BLaER1 treated with 17β-estradiol and CSF1 and Interleukin-3, amounts not matched to agents 10 nM and 100 nM (cell line): ENCODE measurements around the gene SFRP5.

Source experiments
- H3K27ac ChIP-seq, 11 experiments: shearing (Covaris generic); formaldehyde crosslinking; 2 replicates each; pipeline ENCODE4 v1.8.1; 2022
- H3K27me3 ChIP-seq, 11 experiments: shearing (Covaris generic); formaldehyde crosslinking; 2 replicates each; pipeline ENCODE4 v1.8.1; 2022
- H3K36me3 ChIP-seq, 11 experiments: shearing (Covaris generic); formaldehyde crosslinking; 2 replicates each; pipeline ENCODE4 v1.8.1; 2022
- H3K4me1 ChIP-seq, 10 experiments: shearing (Covaris generic); formaldehyde crosslinking; 2 replicates each; pipeline ENCODE4 v1.8.1; 2022
- H3K4me2 ChIP-seq, 11 experiments: shearing (Covaris generic); formaldehyde crosslinking; 2 replicates each; pipeline ENCODE4 v1.8.1; 2022
- H3K4me3 ChIP-seq, 10 experiments: shearing (Covaris generic); formaldehyde crosslinking; 2 replicates each; pipeline ENCODE4 v1.8.1; 2022
- H3K9ac ChIP-seq, 11 experiments: shearing (Covaris generic); formaldehyde crosslinking; 2 replicates each; pipeline ENCODE4 v1.8.1; 2022
- H3K9me3 ChIP-seq, 11 experiments: shearing (Covaris generic); formaldehyde crosslinking; replicated peaks in 1 of 11; 2 replicates each; pipeline ENCODE4 v1.8.1; 2022
- H4K20me1 ChIP-seq, 11 experiments: shearing (Covaris generic); formaldehyde crosslinking; 2 replicates each; pipeline ENCODE4 v1.8.1; 2022
- Cebpa-rat ChIP-seq, 11 experiments: shearing (Covaris generic); IDR thresholded peaks; 2 replicates each; pipeline ENCODE4 v1.8.1; 2022

Gene SFRP5

GRCh38 chr10:97763947-97764346 is 7.9 kb downstream of the SFRP5 start:
- Histone ChIP-seq H3K36me3 (peaks cover 37 to 49% (median 40%) of the 10 kb centered on the region in 11 experiments), H4K20me1 (peaks cover 0 to 91% (median 36%) of the 10 kb centered on the region in 11 experiments; a peak in 16 of 22 replicates), H3K4me1 (peaks cover 0 to 41% (median 28%) of the 10 kb centered on the region in 10 experiments; a peak in 16 of 20 replicates), H3K27me3 (peaks cover under 1 to 11% (median 6%) of the 10 kb centered on the region in 11 experiments; a peak in 20 of 22 replicates), H3K9ac (peak overlapping the region in 1 of 11 experiments; percentile 17; a peak in 1 of 22 replicates), H3K9me3 (no peaks in the 10 kb centered on the region), H3K27ac (no peak overlapping the region), H3K4me3 (no peak overlapping the region), H3K4me2 (peak overlapping the region in 9 of 11 experiments; percentile 7 to 83 (median 68); a peak in 17 of 22 replicates)
- TF ChIP-seq Cebpa-rat (IDR thresholded peaks at IDR 0.05), result no peak

- Histone ChIP-seq H3K4me2 (peak overlapping the region in 8 of 11 experiments; percentile 46 to 83 (median 72); a peak in 13 of 22 replicates), H3K4me1 (peaks cover 0 to 41% (median 28%) of the 10 kb centered on the region in 10 experiments; a peak in 16 of 20 replicates), H4K20me1 (peaks cover 0 to 88% (median 35%) of the 10 kb centered on the region in 11 experiments; a peak in 16 of 22 replicates), H3K9me3 (no peaks in the 10 kb centered on the region), H3K36me3 (peaks cover 39 to 54% (median 45%) of the 10 kb centered on the region in 11 experiments), H3K27me3 (peaks cover 0 to 5% (median under 1%) of the 10 kb centered on the region in 11 experiments; a peak in 6 of 22 replicates), H3K4me3 (no peak overlapping the region), H3K9ac (no peak overlapping the region; a peak in 1 of 22 replicates), H3K27ac (no peak overlapping the region)
- no peak for TF ChIP-seq Cebpa-rat (IDR thresholded peaks at IDR 0.05)
Observed at GRCh38 chr10:97763411-97763810, 8.4 kb downstream of the SFRP5 start.

- Histone ChIP-seq H3K4me1 (peaks cover 0 to 41% (median 28%) of the 10 kb centered on the region in 10 experiments; a peak in 16 of 20 replicates), H3K4me3 (no peak overlapping the region), H3K27me3 (no peaks in the 10 kb centered on the region; a peak in 1 of 22 replicates), H3K27ac (no peak overlapping the region), H3K9ac (no peak overlapping the region; a peak in 1 of 22 replicates), H4K20me1 (peaks cover 0 to 84% (median 32%) of the 10 kb centered on the region in 11 experiments; a peak in 17 of 22 replicates), H3K36me3 (peaks cover 44 to 60% (median 51%) of the 10 kb centered on the region in 11 experiments), H3K9me3 (no peaks in the 10 kb centered on the region), H3K4me2 (peak overlapping the region in 7 of 11 experiments; percentile 52 to 83 (median 75); a peak in 12 of 22 replicates)
- no peak for TF ChIP-seq Cebpa-rat (IDR thresholded peaks at IDR 0.05)
Observed at GRCh38 chr10:97762816-97763215, 9.0 kb downstream of the SFRP5 start.

- TF ChIP-seq Cebpa-rat (IDR thresholded peaks at IDR 0.05), result no peak
- H4K20me1 ChIP-seq, result peaks cover 0 to 84% (median 32%) of the 10 kb centered on the region in 11 experiments; a peak in 17 of 22 replicates
- H3K4me1 ChIP-seq, result peaks cover 0 to 41% (median 28%) of the 10 kb centered on the region in 10 experiments; a peak in 16 of 20 replicates
- H3K9me3 ChIP-seq, result no peaks in the 10 kb centered on the region
- no peak overlapping the region for H3K4me3 ChIP-seq
- H3K9ac ChIP-seq, result no peak overlapping the region
- no peak overlapping the region for H3K27ac ChIP-seq
- no peak overlapping the region for H3K4me2 ChIP-seq
- H3K36me3 ChIP-seq, result peaks cover 51 to 68% (median 58%) of the 10 kb centered on the region in 11 experiments
- no peaks in the 10 kb centered on the region for H3K27me3 ChIP-seq
Observed at GRCh38 chr10:97762056-97762455, 9.7 kb downstream of the SFRP5 start.

- no peak overlapping the region for H3K4me3 ChIP-seq
- TF ChIP-seq Cebpa-rat (IDR thresholded peaks at IDR 0.05), result no peak
- no peak overlapping the region for H3K4me2 ChIP-seq
- no peaks in the 10 kb centered on the region for H3K27me3 ChIP-seq
- H3K36me3 ChIP-seq, result peaks cover 58 to 70% (median 65%) of the 10 kb centered on the region in 11 experiments
- peaks cover 0 to 84% (median 38%) of the 10 kb centered on the region in 11 experiments; a peak in 18 of 22 replicates for H4K20me1 ChIP-seq
- no peak overlapping the region for H3K9ac ChIP-seq
- H3K4me1 ChIP-seq, result peaks cover 0 to 41% (median 28%) of the 10 kb centered on the region in 10 experiments; a peak in 16 of 20 replicates
- no peaks in the 10 kb centered on the region for H3K9me3 ChIP-seq
- H3K27ac ChIP-seq, result no peak overlapping the region
Observed at GRCh38 chr10:97761331-97761865, 10.4 kb downstream of the SFRP5 start.

GRCh38 chr10:97760461-97761257 is 11.1 kb downstream of the SFRP5 start:
- Histone ChIP-seq H3K27me3 (no peaks in the 10 kb centered on the region), H3K9me3 (no peaks in the 10 kb centered on the region), H3K4me2 (no peak overlapping the region), H3K4me1 (peaks cover 0 to 38% (median 28%) of the 10 kb centered on the region in 10 experiments; a peak in 16 of 20 replicates), H4K20me1 (peaks cover 0 to 86% (median 45%) of the 10 kb centered on the region in 11 experiments; a peak in 18 of 22 replicates), H3K4me3 (no peak overlapping the region), H3K36me3 (peaks cover 61 to 76% (median 72%) of the 10 kb centered on the region in 11 experiments), H3K27ac (no peak overlapping the region), H3K9ac (no peak overlapping the region)
- TF ChIP-seq Cebpa-rat (IDR thresholded peaks at IDR 0.05), result no peak

- Histone ChIP-seq H3K9ac (no peak overlapping the region), H3K27ac (no peak overlapping the region), H3K9me3 (no peaks in the 10 kb centered on the region), H4K20me1 (peaks cover under 1 to 89% (median 47%) of the 10 kb centered on the region in 11 experiments; a peak in 20 of 22 replicates), H3K27me3 (no peaks in the 10 kb centered on the region), H3K4me1 (peaks cover 0 to 30% (median 21%) of the 10 kb centered on the region in 10 experiments; a peak in 16 of 20 replicates), H3K4me2 (no peak overlapping the region), H3K4me3 (no peak overlapping the region), H3K36me3 (peaks cover 68 to 84% (median 79%) of the 10 kb centered on the region in 11 experiments)
- no peak for TF ChIP-seq Cebpa-rat (IDR thresholded peaks at IDR 0.05)
Observed at GRCh38 chr10:97759946-97760345, 11.9 kb downstream of the SFRP5 start.

- Histone ChIP-seq H4K20me1 (peaks cover 7 to 89% (median 47%) of the 10 kb centered on the region in 11 experiments; a peak in 20 of 22 replicates), H3K9ac (no peak overlapping the region; a peak in 1 of 22 replicates), H3K27me3 (no peaks in the 10 kb centered on the region), H3K27ac (no peak overlapping the region), H3K4me3 (no peak overlapping the region), H3K4me1 (peaks cover 0 to 24% (median 15%) of the 10 kb centered on the region in 10 experiments; a peak in 16 of 20 replicates), H3K36me3 (peaks cover 74 to 90% (median 85%) of the 10 kb centered on the region in 11 experiments), H3K4me2 (no peak overlapping the region), H3K9me3 (no peaks in the 10 kb centered on the region)
- TF ChIP-seq Cebpa-rat (IDR thresholded peaks at IDR 0.05), result no peak
Observed at GRCh38 chr10:97759158-97759887, 12.5 kb downstream of the SFRP5 start.
